ENCODE data around the gene TPX2.

DNA sequence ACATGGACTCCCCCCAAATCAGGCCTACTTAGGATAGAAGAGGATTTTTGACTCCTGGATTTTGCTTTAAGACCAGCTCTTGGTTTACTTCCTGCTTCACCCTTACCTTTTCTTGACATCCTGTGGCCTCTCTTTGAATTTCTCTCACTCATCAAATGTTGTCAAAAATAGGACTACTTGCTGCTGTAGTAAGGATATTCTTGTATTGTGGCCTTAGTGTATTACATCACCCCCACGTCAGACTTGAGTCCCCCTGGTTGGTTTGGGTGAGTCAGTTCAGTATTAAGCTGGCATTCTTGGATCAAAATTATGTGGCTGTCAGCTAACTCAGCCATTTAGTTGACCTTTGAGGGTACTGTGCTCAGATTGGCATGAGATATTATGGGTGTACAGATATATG lies 1.1 kb downstream of the TPX2 start:
- TF ChIP-seq, protein P1, sequence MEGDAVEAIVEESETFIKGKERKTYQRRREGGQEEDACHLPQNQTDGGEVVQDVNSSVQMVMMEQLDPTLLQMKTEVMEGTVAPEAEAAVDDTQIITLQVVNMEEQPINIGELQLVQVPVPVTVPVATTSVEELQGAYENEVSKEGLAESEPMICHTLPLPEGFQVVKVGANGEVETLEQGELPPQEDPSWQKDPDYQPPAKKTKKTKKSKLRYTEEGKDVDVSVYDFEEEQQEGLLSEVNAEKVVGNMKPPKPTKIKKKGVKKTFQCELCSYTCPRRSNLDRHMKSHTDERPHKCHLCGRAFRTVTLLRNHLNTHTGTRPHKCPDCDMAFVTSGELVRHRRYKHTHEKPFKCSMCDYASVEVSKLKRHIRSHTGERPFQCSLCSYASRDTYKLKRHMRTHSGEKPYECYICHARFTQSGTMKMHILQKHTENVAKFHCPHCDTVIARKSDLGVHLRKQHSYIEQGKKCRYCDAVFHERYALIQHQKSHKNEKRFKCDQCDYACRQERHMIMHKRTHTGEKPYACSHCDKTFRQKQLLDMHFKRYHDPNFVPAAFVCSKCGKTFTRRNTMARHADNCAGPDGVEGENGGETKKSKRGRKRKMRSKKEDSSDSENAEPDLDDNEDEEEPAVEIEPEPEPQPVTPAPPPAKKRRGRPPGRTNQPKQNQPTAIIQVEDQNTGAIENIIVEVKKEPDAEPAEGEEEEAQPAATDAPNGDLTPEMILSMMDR (IDR thresholded peaks at IDR 0.05): no peak
- TF ChIP-seq ZFX (IDR thresholded peaks at IDR 0.05; ENCODE audit: borderline replicate concordance): no peak
